Keratinocyte (primary cell): Measurements from ENCODE around the gene ZNF503. TPM values are rescaled to one million over a fixed set of nuclear protein-coding genes. Genes with fewer than 3 reads are reported as not detected.

Source experiments
- DNase-seq: peaks from one replicate; pipeline ENCODE4 v3.0.0-alpha.2; 2011; ENCODE audit warnings: low read depth, missing footprints, low spot score
- FAIRE-seq: peaks from 2 replicates; lab custom pipeline; 2011; peaks lifted over from hg19 to GRCh38; lab: Jason Lieb, UNC
- H2AFZ ChIP-seq: 2 replicates; pipeline ENCODE4 v1.6.0; 2012; ENCODE audit warnings: low read length, control low read depth, inconsistent platforms; ENCODE audit not compliant: control insufficient read depth
- H3K27ac ChIP-seq: 2 replicates; pipeline ENCODE4 v1.5.1; 2011; ENCODE audit warnings: low read length; ENCODE audit not compliant: control insufficient read depth, insufficient read depth
- H3K27me3 ChIP-seq: 3 replicates; pipeline ENCODE4 v1.6.0; 2011; ENCODE audit warnings: low read length; ENCODE audit not compliant: control insufficient read depth, insufficient read depth; ENCODE audit errors: extremely low read depth
- H3K36me3 ChIP-seq, 2 experiments: 2 replicates in 1 of 2; 3 replicates in 1 of 2; pipeline ENCODE4 v1.5.1; 2011; ENCODE audit warnings: low read length in 2 of 2, mild to moderate bottlenecking in 1 of 2; ENCODE audit not compliant: control insufficient read depth in 2 of 2, insufficient read depth in 2 of 2; ENCODE audit errors: extremely low read depth in 1 of 2
- H3K4me1 ChIP-seq: 3 replicates; pipeline ENCODE4 v1.5.1; 2011; ENCODE audit warnings: low read length; ENCODE audit not compliant: control insufficient read depth, insufficient read depth; ENCODE audit errors: extremely low read depth
- H3K4me2 ChIP-seq: 3 replicates; pipeline ENCODE4 v1.6.0; 2011; ENCODE audit warnings: low read depth, low read length; ENCODE audit not compliant: control insufficient read depth, insufficient read depth; ENCODE audit errors: extremely low read depth
- H3K4me3 ChIP-seq, 3 experiments: fragments of 200-600 bp in 1 of 3; sonication (generic) in 1 of 3; 2 replicates in 2 of 3; 3 replicates in 1 of 3; pipeline ENCODE4 v1.5.1; 2011 to 2016; ENCODE audit warnings: low read length in 3 of 3, mild to moderate bottlenecking in 3 of 3, control low read depth in 2 of 3, inconsistent platforms in 1 of 3, low read depth in 1 of 3, mixed read lengths in 1 of 3, mixed run types in 1 of 3, moderate library complexity in 1 of 3; ENCODE audit not compliant: control insufficient read depth in 2 of 3, insufficient read depth in 2 of 3; ENCODE audit errors: extremely low read depth in 1 of 3
- H3K79me2 ChIP-seq: 2 replicates; pipeline ENCODE4 v1.6.0; 2012; ENCODE audit warnings: low read length; ENCODE audit not compliant: control insufficient read depth, insufficient read depth
- H3K9ac ChIP-seq: 3 replicates; pipeline ENCODE4 v1.6.0; 2011; ENCODE audit warnings: low read length; ENCODE audit not compliant: control insufficient read depth, insufficient read depth; ENCODE audit errors: extremely low read depth
- H3K9me1 ChIP-seq: 3 replicates; pipeline ENCODE4 v1.6.0; 2011; ENCODE audit warnings: low read length; ENCODE audit not compliant: control insufficient read depth, insufficient read depth; ENCODE audit errors: extremely low read depth
- H3K9me3 ChIP-seq: 2 replicates; pipeline ENCODE4 v1.5.1; 2012; ENCODE audit warnings: low read depth, low read length; ENCODE audit not compliant: control insufficient read depth
- H4K20me1 ChIP-seq: 3 replicates; pipeline ENCODE4 v1.6.0; 2011; ENCODE audit warnings: low read length; ENCODE audit not compliant: control insufficient read depth, insufficient read depth; ENCODE audit errors: extremely low read depth
- EZH2 ChIP-seq: IDR thresholded peaks from one replicate; pipeline ENCODE4 v1.6.1; 2012; ENCODE audit warnings: inconsistent platforms, mild to moderate bottlenecking, low read length, moderate library complexity
- dilution Hi-C: fragments of 300-500 bp; cut with MboI; formaldehyde crosslinking; loops from one replicate; pipeline ENCODE4 v1.7.0; 2020; ENCODE audit warnings: low sequenced_read_pairs; ENCODE audit not compliant: extremely low pct_ligation_motif_present
- polyA plus RNA-seq, 5 experiments: library from polyadenylated mRNA; depleted of rRNA in 3 of 5; stranded (reverse) in 3 of 5; stranded (forward) in 1 of 5; unstranded in 1 of 5; fragments of >200 nt; gene quantifications; 1 replicate in 1 of 5; 2 replicates in 3 of 5; 3 replicates in 1 of 5; pipeline versions ENCODE4 v1.2.1 to v1.2.3, GENCODE V29; 2011 to 2012; ENCODE audit warnings: missing spikeins in 2 of 5, low read depth in 1 of 5, low replicate concordance in 1 of 5
- TF ChIP-seq, protein P1 (sequence below), 3 experiments: IDR thresholded peaks in 1 of 3; conservative IDR thresholded peaks in 1 of 3; optimal IDR thresholded peaks in 1 of 3; 2 replicates in 2 of 3; 3 replicates in 1 of 3; pipeline versions ENCODE3 to v1.5.1; 2011; ENCODE audit warnings: low read length in 3 of 3, mild to moderate bottlenecking in 3 of 3, moderate library complexity in 2 of 3, control low read depth in 1 of 3, inconsistent platforms in 1 of 3; ENCODE audit not compliant: insufficient read depth in 2 of 3; ENCODE audit errors: extremely low read depth in 1 of 3

ZNF503 gene
- polyA plus RNA-seq, 1 donor (not counting 4 experiments of a cell fraction or from before 2014, with no cell fraction given) = 1.5 TPM

DNA sequence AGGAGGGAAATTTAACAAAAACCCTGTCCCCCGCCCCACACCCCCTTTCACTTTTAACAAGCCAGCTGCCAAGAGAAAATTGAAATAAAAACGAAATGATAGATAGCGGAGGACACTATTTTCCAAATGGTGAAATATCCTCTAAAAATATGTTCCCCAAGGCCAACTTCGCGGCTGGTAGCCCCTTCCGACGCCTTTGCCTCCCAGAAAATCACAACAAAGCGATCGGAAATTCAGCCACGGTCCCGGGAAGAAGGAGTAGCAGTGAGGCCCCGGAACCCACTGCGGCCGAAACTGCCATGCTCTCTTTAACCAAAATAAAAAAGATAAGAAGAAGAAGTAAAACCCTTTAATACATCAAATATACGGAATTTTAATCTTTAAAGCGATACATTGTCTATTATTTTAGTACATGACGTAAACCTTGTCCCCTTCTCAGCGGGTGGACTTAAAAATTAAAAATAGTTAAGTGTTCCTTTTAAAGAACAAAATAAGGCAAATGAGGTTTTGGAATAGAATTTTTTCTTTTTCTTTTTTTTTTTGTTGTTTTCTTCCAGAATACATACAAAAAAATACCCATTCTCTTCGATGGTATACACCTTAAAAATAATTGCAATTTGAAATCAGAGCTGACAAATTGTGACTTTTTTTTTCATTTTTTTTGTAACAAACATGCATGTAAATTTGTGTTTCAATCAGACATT, 3.9 kb downstream of the ZNF503 start:
- Histone ChIP-seq H3K27me3 (no peaks in the 10 kb centered on the region), H4K20me1 (no peaks in the 10 kb centered on the region), H3K4me1 (peaks cover 11% of the 10 kb centered on the region), H3K9me1 (no peaks in the 10 kb centered on the region), H3K79me2 (peaks cover 30% of the 10 kb centered on the region), H3K9ac (peak overlapping the region; percentile 56), H3K4me2 (peak overlapping the region; percentile 50), H3K4me3 (peak overlapping the region; percentile 24 to 59 (median 53)), H3K9me3 (no peaks in the 10 kb centered on the region), H3K36me3 (peaks cover 0 to 4% of the 10 kb centered on the region in 2 experiments), H3K27ac (peak overlapping the region; percentile 10), H2AFZ (no peak overlapping the region)
- TF ChIP-seq EZH2 = no peak
- TF ChIP-seq, protein P1, sequence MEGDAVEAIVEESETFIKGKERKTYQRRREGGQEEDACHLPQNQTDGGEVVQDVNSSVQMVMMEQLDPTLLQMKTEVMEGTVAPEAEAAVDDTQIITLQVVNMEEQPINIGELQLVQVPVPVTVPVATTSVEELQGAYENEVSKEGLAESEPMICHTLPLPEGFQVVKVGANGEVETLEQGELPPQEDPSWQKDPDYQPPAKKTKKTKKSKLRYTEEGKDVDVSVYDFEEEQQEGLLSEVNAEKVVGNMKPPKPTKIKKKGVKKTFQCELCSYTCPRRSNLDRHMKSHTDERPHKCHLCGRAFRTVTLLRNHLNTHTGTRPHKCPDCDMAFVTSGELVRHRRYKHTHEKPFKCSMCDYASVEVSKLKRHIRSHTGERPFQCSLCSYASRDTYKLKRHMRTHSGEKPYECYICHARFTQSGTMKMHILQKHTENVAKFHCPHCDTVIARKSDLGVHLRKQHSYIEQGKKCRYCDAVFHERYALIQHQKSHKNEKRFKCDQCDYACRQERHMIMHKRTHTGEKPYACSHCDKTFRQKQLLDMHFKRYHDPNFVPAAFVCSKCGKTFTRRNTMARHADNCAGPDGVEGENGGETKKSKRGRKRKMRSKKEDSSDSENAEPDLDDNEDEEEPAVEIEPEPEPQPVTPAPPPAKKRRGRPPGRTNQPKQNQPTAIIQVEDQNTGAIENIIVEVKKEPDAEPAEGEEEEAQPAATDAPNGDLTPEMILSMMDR (optimal IDR thresholded peaks at IDR 0.05 in 1 of 3, IDR thresholded peaks at IDR 0.05 in 1 of 3, conservative IDR thresholded peaks at IDR 0.05 in 1 of 3; ENCODE audit: extremely low read depth in 1 of 3, insufficient read depth in 2 of 3, low read length in 3 of 3) = no peak
- DNase-seq (no peak), FAIRE-seq (no peak)
- dilution Hi-C loops = no loop called here

DNA sequence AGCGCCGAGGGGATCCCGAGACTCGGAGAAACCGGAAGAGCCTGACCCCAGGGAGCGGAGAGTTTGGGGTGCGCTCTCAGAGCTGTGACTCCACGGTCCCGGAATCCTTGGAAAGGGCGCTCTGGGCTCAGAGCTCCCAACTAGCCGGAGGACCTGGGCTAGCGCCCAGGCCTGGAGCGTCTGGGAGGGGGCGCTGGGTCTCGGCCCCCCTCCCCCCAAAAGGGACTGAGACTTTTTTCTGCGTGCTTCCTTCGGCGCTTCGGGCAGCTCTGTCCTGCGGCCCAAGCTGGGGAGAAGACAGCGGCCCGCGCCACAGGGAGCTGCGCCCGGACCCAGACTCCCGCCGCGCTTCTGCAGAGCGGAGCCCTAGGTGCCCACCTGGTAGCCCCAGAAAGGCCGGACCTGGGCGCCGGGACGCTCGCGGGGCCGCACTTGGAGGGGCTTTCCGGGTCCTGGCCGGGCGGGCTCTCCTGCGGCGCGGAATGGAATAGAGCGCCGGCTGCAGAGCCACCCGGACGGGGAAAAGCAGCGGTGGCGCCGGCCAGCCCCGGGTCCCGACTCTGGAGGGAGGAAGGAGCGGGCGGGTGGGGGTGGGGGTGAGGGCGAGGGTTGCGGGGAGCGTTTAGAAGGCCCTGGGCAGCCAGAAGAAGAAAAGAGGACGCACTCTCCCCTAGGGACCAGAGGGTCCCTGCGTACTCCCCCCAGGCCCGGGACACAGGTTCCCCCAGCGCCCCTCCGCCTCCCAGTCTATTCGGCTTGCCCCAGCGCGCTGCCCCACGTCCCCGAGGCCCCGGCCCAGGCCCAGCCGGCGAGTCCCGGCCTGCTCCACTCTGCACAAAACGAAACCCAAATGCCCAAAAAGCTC, 4.7 kb downstream of the ZNF503 start:
- Histone ChIP-seq H3K79me2 (peaks cover 30% of the 10 kb centered on the region), H3K4me2 (peak overlapping the region; percentile 73), H3K9me3 (no peaks in the 10 kb centered on the region), H3K9me1 (no peaks in the 10 kb centered on the region), H4K20me1 (no peaks in the 10 kb centered on the region), H3K4me3 (peak overlapping the region; percentile 24 to 59 (median 59)), H3K4me1 (peaks cover 11% of the 10 kb centered on the region), H3K36me3 (peaks cover 0 to 4% of the 10 kb centered on the region in 2 experiments), H3K27ac (peak overlapping the region; percentile 26), H3K9ac (peak overlapping the region; percentile 56), H2AFZ (peak overlapping the region; percentile 51), H3K27me3 (no peaks in the 10 kb centered on the region)
- dilution Hi-C loops = no loop called here
- FAIRE-seq (no peak), DNase-seq (no peak)
- TF ChIP-seq, protein P1 (optimal IDR thresholded peaks at IDR 0.05 in 1 of 3, IDR thresholded peaks at IDR 0.05 in 1 of 3, conservative IDR thresholded peaks at IDR 0.05 in 1 of 3; ENCODE audit: extremely low read depth in 1 of 3, insufficient read depth in 2 of 3, low read length in 3 of 3) = no peak
- no peak for TF ChIP-seq EZH2
